D721Med (cell line): ENCODE data around the gene LRRFIP1.

Source experiments
- DNase-seq: peaks from one replicate; pipeline ENCODE4 v3.0.0; 2011; ENCODE audit warnings: low spot score; ENCODE audit not compliant: insufficient read length
- FAIRE-seq: peaks from 2 replicates; lab custom pipeline; 2011; peaks lifted over from hg19 to GRCh38; lab: Jason Lieb, UNC
- CTCF ChIP-seq: IDR thresholded peaks from 2 replicates; pipeline ENCODE4 v1.5.1; 2012; ENCODE audit warnings: mild to moderate bottlenecking, control low read depth; ENCODE audit not compliant: insufficient read depth; ENCODE audit errors: missing control alignments

LRRFIP1 gene

DNA sequence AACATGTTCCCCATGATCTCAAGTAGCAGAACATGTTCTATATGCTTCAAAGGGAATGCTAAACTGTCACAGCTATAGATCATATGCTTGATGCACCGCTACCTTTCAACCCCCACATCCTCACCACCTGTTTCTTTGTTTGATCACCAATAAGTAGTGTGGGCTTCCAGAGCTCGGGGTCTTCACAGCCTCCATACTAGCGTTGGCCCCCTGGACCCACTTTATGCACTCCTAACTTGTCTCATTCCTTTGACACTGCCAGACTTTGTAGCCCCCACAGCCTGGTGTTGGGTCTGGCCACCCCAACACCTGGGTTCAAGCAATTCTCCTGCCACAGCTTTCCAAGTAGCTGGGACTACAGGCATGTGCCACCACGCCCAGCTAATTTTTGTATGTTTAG, 159.5 kb downstream of the LRRFIP1 start:
- no peak for FAIRE-seq
- no peak for TF ChIP-seq CTCF
- no peak for DNase-seq

GRCh38 chr2:237790353-237790752, 163.0 kb downstream of the LRRFIP1 start:
- no peak for TF ChIP-seq CTCF
- no peak for FAIRE-seq
- DNase-seq: no peak

- FAIRE-seq: no peak
- peak; percentile 19 for TF ChIP-seq CTCF
- DNase-seq: no peak
Observed at GRCh38 chr2:237791977-237792727, 164.8 kb downstream of the LRRFIP1 start.

GRCh38 chr2:237797253-237797652, 169.9 kb downstream of the LRRFIP1 start:
- no peak for TF ChIP-seq CTCF
- DNase-seq: no peak
- FAIRE-seq: no peak

DNA sequence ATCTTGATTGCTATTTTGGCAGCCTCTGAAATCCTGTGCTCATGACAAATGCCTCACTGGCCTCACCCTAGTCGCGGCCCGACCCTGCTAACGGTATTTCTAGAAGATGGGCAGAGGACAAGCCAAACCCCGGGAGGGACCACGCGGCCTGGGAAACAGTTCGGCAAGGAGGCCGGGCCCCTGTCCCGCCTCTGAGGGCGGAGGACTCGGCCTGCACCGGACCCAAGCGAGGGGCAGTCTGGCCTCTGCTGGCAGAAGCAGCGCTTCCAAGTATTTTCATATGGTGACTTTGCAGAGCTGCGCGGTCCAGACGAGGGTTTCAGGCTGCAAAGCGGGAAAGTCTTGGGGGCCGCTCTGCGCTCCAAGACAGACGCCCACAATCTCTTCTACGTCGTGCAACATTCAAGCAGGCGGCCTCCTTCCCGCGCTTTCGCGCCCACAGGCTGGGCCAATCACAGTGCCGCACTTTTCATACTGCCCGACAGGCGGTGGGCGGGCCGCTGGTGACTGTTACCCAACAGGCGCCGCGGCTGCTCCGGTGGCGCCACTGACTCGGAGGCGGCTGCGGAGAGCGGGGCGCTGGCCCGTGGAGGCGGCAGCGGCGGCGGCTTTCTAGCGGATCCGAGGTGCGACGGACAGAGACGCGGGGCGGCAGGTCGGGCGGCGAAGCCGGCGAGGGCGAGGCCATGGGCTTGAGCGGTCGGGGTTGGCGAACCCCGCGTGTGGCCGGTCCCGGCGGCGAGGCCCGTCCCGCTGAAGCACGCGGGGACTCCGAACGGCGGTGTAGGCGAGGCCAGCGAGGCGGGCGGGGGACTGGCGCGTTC, 171.1 kb downstream of the LRRFIP1 start, which contains the start of gene RBM44:
TSS of gene RBM44 (plus strand) at position 544 of the 824 bp plus-strand sequence. CDS start 14,831 bp downstream, outside the sequence.
- FAIRE-seq: no peak
- no peak for TF ChIP-seq CTCF

DNA sequence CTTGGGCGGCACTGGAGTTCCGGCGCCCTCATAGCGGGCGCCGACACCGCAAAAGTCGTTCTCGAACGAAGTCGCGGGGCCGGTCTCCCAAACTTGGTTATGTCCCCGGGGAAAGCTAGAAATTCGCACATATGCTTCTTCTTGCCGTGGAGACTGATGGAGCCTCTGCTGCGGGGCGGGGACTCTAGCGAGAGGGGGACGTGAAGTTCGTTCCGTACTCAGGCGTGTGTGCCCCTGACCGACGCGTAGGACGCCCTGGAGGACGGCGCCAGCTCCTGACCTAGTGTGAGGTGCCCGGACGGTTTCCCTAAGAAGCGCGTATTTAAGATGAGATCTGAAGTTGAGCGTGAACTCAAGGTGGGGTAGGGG, 171.7 kb downstream of the LRRFIP1 start:
- TF ChIP-seq CTCF: no peak
- no peak for DNase-seq
- no peak for FAIRE-seq

More for the DNA sequence above, 171.1 kb downstream of the LRRFIP1 start, which contains the start of gene RBM44:
- DNase-seq: no peak
